Measurements from ENCODE around the gene MTHFD2L.

DNA sequence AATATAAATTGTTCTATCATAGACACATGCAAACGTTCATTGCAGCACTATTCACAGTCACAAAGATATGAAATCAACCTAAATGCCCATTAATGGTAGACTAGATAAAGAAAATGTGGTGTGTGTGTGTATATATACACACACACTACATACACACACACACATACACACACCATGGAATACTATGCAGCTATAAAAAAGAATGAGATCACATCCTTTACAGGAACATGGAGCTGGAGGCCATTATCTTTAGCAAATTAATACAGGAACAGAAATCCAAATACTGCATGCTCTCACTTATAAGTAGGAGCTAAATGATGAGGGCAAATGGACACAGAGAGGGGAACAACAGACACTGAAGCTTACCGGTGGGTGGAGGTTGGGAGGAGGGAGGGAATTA, 65.2 kb downstream of the MTHFD2L start:
- no peak for TF ChIP-seq BHLHE40 (IDR thresholded peaks at IDR 0.05; ENCODE audit: borderline replicate concordance)
- no peak for TF ChIP-seq LEF1 (IDR thresholded peaks at IDR 0.05; ENCODE audit: borderline replicate concordance)
- no peak for TF ChIP-seq SP1 (IDR thresholded peaks at IDR 0.05)
- no peak for TF ChIP-seq ELF4 (IDR thresholded peaks at IDR 0.05)
- TF ChIP-seq TARDBP (IDR thresholded peaks at IDR 0.05): no peak
- TF ChIP-seq, protein P1, sequence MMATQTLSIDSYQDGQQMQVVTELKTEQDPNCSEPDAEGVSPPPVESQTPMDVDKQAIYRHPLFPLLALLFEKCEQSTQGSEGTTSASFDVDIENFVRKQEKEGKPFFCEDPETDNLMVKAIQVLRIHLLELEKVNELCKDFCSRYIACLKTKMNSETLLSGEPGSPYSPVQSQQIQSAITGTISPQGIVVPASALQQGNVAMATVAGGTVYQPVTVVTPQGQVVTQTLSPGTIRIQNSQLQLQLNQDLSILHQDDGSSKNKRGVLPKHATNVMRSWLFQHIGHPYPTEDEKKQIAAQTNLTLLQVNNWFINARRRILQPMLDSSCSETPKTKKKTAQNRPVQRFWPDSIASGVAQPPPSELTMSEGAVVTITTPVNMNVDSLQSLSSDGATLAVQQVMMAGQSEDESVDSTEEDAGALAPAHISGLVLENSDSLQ (IDR thresholded peaks at IDR 0.05): no peak
- no peak for TF ChIP-seq FOXK2 (IDR thresholded peaks at IDR 0.05)
- no peak for TF ChIP-seq FOXM1 (IDR thresholded peaks at IDR 0.05; ENCODE audit: borderline replicate concordance)

Data from HEK293T (cell line).